Activated CD8-positive, alpha-beta memory T cell treated with anti-CD3 and anti-CD28 coated beads, Interleukin-2, amount 50 U/mL, for 1 hour (primary cell): ENCODE data around the gene PDE6G.
"Not testable (repeated sequence)": the region's sequence is repeated elsewhere in the genome, so short reads cannot be mapped to it uniquely, and the experiment has no call there.

Source experiments
- DNase-seq: peaks from one replicate; pipeline ENCODE4 v3.0.0-alpha.2; 2020; ENCODE audit errors: extremely low read depth

The PDE6G gene

GRCh38 chr17:81635431-81635830 is 20.9 kb downstream of the PDE6G start:
- no peak for DNase-seq

- no peak for DNase-seq
These were observed 24.9 kb downstream of the PDE6G start for GRCh38 chr17:81631482-81631881.

DNA sequence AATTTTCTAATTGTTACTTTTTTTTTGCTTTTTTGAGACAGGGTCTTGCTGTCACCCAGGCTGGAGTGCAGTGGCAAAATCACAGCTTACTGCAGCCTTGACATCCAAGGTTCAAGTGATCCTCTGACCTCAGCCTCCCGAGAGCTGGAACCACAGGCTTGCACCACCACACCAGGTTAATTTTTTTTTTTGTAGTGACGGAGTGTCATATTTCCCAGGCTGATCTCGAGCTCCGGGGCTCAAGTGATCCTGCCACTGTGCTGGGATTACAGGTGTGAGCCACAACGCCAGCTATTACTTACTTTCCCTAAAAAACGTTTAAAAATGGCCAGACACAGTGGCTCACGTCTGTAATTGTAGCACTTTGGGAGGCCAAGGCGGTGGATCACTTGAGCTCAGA is 26.1 kb downstream of the PDE6G start:
- DNase-seq: no peak

DNA sequence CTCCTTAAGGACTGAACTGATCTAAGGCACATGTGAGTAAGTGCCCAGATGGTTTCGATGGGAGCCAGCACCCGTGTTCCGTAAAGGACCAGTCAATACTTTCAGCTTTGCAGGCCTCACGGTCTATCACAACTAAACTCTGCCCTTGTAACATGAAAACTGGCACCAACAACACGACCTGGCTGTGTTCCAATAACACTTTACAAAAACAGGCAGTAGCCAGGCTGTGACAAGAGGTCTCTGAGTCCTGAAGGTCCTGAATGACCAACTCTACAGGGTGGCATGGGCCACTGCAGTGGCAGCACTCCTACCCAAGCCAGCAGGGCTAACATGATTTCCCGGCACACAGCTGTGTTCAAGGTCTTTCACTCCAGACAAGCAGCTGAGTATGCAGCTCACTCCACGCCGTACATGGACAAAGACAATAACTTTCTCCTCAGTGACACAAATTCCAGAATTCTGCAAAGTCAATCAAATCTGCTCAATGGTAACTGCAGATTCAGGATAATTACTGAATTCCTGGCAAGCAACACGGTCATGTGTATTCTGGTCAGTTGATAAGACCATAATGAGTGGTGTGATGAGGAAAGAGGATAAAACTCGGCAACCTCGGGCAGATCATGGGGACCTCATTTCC is 34.7 kb downstream of the PDE6G start:
- no peak for DNase-seq

GRCh38 chr17:81618307-81618706 is 38.0 kb downstream of the PDE6G start:
- not testable (repeated sequence) for DNase-seq

GRCh38 chr17:81616877-81617276 is 39.5 kb downstream of the PDE6G start:
- DNase-seq: no peak

DNA sequence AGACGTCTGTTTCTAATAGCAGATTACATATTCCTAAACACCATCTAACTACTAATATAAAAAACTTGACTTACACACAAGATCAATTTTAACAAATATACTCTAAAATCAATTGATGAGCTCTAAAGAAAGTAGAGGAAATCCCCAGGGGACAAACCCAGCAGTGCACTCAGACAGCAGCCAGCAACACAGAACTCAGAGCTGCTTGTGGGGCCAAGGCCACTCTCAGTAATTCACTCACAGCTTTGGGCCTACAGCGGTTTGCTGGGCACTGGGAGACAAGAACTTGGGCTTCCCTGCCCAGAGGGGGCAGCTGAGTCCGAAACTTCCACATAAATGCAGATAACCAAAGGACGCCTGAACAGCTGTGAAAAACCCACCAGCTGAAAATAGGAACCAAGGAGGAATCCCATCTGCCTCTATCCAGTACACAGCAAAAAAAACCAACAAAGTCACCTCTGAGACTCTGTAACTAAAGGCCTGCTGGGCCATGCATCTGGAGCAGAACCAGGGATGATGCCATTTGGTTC is 40.9 kb downstream of the PDE6G start:
- DNase-seq: no peak

DNA sequence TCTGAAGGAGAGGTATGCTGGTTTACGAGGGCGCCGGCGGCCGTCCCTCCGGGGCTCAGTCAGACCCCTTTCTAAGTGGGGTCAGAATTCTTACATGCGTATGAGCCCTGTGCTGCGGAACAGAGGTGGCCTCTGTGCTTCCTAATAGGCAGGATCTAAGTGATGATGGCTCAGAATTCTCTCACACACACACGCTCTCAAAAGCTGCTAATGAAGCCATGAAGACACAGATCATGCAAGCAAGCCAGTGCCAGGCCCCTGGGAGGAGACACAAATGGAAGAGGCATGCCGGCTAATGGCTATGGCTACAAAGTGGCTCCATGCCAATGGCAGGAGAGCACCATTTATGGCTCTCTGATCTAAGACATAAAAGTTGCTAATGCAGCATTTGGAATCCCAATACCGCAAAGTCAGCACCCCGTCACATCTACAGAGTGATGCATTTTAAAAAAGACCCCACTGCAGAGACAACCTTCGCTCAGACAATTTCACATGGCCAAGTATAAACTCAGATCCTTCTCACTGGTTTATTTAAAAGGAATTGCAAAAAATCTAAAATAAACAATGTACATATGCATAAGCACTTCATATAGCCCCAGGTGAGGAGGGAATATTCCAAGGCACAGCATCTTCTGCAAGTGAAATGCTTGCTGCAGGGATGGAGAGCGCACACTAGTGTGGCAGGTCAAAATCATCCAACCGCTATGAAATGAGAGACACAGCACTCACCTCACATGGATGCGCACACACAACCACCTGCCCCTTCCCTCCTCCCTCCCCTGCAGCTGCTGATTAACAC is 44.0 kb downstream of the PDE6G start:
- DNase-seq: no peak

DNA sequence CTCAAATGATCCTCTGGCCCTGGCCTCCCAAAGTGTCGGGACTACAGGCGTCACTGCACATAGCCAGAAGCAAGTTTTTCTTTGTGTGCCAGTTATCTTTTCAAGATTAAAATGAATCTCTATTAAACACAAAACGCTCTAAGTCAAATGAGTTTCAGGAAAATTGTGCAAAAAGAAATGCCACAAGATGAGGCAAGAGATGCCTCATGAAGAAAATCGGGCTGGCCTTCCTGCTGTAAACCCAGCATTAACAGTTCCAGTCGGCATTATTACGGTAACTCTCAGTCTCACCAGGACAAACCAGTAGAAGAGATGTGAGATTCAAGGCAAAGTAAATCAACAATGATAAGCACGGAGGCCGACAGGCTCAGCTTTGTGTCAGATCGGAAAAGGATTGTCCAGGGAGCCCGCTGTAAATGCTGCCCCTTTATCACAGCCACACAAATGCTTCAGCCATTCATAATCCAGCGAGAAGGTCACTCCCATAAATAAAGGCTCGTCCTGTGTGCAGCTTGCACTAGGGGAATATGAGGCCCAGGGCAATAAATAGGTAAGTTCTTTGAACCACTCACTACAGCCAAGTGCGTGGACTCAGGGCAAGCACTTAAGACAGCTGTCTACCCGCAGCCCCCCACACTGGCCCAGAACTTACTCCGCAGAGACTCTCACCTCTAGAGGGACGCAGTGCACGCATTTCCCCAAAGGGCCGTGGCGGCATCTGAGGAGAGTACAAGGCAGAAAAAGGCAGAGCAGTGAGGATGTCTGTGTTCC is 46.6 kb downstream of the PDE6G start:
- no peak for DNase-seq

DNA sequence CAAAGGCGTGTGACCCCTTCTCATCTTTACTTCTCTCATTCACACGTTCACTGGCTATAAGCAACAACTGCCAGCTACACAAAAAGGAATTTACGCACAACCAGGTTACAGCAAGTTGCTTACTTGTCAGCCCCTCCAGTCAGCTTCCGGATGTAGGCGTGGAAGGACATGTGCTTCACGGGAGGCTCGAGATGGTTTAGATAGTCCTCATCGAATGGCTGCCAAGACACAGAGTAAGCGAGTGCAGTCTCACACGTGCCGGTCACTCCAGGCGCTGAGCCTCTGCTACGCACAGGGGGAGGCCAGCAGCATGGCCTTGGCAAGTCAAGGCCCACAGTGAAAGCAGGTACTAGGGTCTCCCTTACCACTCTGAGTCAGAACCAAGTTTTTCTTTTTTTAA is 47.7 kb downstream of the PDE6G start:
- DNase-seq: no peak

DNA sequence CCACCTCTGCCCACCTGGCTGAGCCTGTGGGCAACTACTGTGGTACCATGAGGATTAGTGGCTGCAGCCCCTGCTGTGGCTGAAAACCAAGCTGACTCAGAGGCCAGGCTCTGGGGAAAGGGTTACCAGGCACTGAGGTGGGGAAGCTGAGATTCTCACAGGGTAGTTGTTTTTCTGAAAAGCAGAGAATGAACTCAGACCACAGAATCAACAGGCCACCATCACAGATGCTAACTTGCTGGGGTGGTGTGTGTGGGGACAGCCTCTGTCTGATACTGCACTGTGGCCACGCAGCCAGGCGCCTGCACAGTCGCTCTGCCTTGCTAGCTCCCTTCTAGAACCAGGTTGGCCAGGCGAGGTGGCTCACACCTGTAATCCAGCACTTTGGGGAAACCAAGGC is 48.3 kb downstream of the PDE6G start:
- no peak for DNase-seq

DNA sequence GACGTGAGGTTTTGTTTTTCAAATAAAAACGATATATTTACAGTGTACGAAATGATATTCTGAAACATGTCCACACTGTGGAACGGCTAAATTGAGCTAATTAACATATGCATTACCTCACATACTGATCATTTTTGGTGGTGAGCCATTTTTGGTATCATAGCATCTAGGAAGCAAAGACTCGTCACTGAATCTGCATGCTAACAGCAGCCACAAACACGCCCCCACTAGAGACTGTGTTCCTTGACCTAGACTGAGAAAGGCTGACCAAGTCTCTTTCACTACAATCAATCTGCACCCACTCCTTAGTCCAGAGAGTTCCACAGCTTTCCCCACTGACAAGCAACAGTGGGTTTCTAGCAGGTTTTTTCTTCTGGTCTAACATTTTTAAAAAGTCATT is 48.9 kb downstream of the PDE6G start:
- no peak for DNase-seq

- no peak for DNase-seq
These were observed 52.3 kb downstream of the PDE6G start for GRCh38 chr17:81603846-81604610.

- peak; percentile 11 for DNase-seq
These were observed 54.7 kb downstream of the PDE6G start for GRCh38 chr17:81601525-81602120.
